Measurements from ENCODE around the gene ZBTB6. TPM values are rescaled to one million over a fixed set of nuclear protein-coding genes. Genes with fewer than 3 reads are reported as not detected.
A peak's percentile ranks its signal among the peaks of the same experiment; 100 is the strongest.

ZBTB6 gene
- total and polyA plus RNA-seq, 2 of the 13 experiments (the other 11 are each of a cell fraction or from before 2014, with no cell fraction given), result 3.7 to 7.1 TPM

DNA sequence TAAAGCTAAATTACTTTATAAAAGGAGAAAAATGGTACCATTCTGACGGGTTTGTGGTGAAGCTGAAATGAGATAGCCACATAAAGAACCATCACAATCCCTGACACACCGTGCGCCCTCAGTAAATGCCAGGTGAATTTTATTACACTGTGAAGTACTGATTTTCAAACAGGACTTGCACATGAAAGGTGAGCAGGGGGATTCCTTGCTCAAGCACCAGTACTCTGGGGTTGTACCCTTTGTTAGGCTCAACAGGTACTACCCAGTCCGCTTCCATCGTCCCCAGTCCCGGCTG lies 27.3 kb upstream of the ZBTB6 start:
- FAIRE-seq, result no peak
- peaks cover 0 to 10% of the 10 kb centered on the region in 2 experiments; a peak in 3 of 5 replicates for H3K36me3 ChIP-seq (replicated peaks in 1 of 2; ENCODE audit: control insufficient read depth in 1 of 2, insufficient read depth in 2 of 2, low read length in 2 of 2)
- in situ Hi-C loops (cut with HindIII; ENCODE audit: extremely low pct_ligation_motif_present, low pct_unique_long_range_greater_than_20kb), result no loop called here
- H3K4me1 ChIP-seq (ENCODE audit: insufficient read depth, low read length), result peaks cover 65% of the 10 kb centered on the region
- no peaks in the 10 kb centered on the region for H3K9me3 ChIP-seq (ENCODE audit: low read length)
- H4K20me1 ChIP-seq (ENCODE audit: insufficient read depth, low read length), result no peaks in the 10 kb centered on the region
- DNase-seq (ENCODE audit: low spot score), result no peak
- no peak; the same call in 1 of the 3 replicates for ATAC-seq
- H3K4me2 ChIP-seq (ENCODE audit: low read depth, low read length), result peak overlapping the region; percentile 82
- peak overlapping the region; percentile 40 to 60 (median 50); a peak in 5 of 6 replicates for H3K4me3 ChIP-seq (replicated peaks in 1 of 3; ENCODE audit: insufficient read depth in 1 of 3, low read depth in 2 of 3, low read length in 3 of 3)
- peaks cover 46% of the 10 kb centered on the region for H3K79me2 ChIP-seq (ENCODE audit: insufficient read depth, low read length)
- H3K27me3 ChIP-seq (ENCODE audit: control insufficient read depth in 1 of 2, insufficient read depth in 2 of 2, low read length in 2 of 2), result peaks cover 0 to 3% of the 10 kb centered on the region in 2 experiments; a peak in 1 of 5 replicates
- 31% methylated on average over 6 of the region's 6 CpGs for WGBS (ENCODE audit: low lambda C conversion rate)
- POLR2A ChIA-PET, result interaction anchor here (0.6 to 5.2 kb wide), 26 partner anchors 8 to 676 kb away, joined by 3 to 107 read pairs (median 4); partner anchors contain the start of genes MRRF, PDCL, RBM18 and RC3H2
- no peak overlapping the region for H2AFZ ChIP-seq (ENCODE audit: low read length)
- CTCF ChIA-PET (ENCODE audit: low intra/inter-chr PET ratio, low total read pairs), result no interaction called here
- peak overlapping the region; percentile 45 for H3K9ac ChIP-seq (ENCODE audit: insufficient read depth, low read depth, low read length)
- intact Hi-C loops (cut with micrococcal nuclease; ENCODE audit: unreplicated experiment), result loop anchor here (10.0 kb wide), 1 partner anchor 54 kb away; no protein-coding TSS in a partner anchor
- no TSS peak for BruUV-seq (replicated peaks)
- H3K27ac ChIP-seq (ENCODE audit: extremely low read length, insufficient read depth, low read length), result peak overlapping the region; percentile 63
- 0 out of 2 replicates have a peak, but pooled peaks have one; percentile 26 for TF ChIP-seq ZNF704 (CRISPR knock-in tag; IDR thresholded peaks at IDR 0.05; ENCODE audit: borderline replicate concordance)
- TF ChIP-seq NFKB2 (CRISPR knock-in tag; IDR thresholded peaks at IDR 0.05; ENCODE audit: borderline replicate concordance), result no peak
- TF ChIP-seq DR1 (CRISPR knock-in tag; IDR thresholded peaks at IDR 0.05), result 0 out of 2 replicates have a peak, but pooled peaks have one; percentile 13
- TF ChIP-seq ZNF101 (CRISPR knock-in tag; IDR thresholded peaks at IDR 0.05; ENCODE audit: borderline replicate concordance, low read depth), result 0 out of 2 replicates have a peak, but pooled peaks have one; percentile 15
- TF ChIP-seq HIVEP1 (CRISPR knock-in tag; IDR thresholded peaks at IDR 0.05), result peak; percentile 41; the same call in 1 of the 2 replicates
- TF ChIP-seq ARNT2 (CRISPR knock-in tag; IDR thresholded peaks at IDR 0.05; ENCODE audit: low read depth), result peak; percentile 11; the same call in 1 of the 2 replicates
- TF ChIP-seq YEATS2 (CRISPR knock-in tag; IDR thresholded peaks at IDR 0.05; ENCODE audit: borderline replicate concordance), result no peak
- no peak for TF ChIP-seq ZFP82 (CRISPR knock-in tag; IDR thresholded peaks at IDR 0.05; ENCODE audit: borderline replicate concordance)
- no peak for TF ChIP-seq ZSCAN21 (CRISPR knock-in tag; IDR thresholded peaks at IDR 0.05; ENCODE audit: borderline replicate concordance)
- 0 out of 2 replicates have a peak, but pooled peaks have one; percentile 13 for TF ChIP-seq ZNF34 (CRISPR knock-in tag; IDR thresholded peaks at IDR 0.05; ENCODE audit: borderline replicate concordance)
- no peak for TF ChIP-seq ZNF543 (CRISPR knock-in tag; IDR thresholded peaks at IDR 0.05)
- TF ChIP-seq, protein P1, sequence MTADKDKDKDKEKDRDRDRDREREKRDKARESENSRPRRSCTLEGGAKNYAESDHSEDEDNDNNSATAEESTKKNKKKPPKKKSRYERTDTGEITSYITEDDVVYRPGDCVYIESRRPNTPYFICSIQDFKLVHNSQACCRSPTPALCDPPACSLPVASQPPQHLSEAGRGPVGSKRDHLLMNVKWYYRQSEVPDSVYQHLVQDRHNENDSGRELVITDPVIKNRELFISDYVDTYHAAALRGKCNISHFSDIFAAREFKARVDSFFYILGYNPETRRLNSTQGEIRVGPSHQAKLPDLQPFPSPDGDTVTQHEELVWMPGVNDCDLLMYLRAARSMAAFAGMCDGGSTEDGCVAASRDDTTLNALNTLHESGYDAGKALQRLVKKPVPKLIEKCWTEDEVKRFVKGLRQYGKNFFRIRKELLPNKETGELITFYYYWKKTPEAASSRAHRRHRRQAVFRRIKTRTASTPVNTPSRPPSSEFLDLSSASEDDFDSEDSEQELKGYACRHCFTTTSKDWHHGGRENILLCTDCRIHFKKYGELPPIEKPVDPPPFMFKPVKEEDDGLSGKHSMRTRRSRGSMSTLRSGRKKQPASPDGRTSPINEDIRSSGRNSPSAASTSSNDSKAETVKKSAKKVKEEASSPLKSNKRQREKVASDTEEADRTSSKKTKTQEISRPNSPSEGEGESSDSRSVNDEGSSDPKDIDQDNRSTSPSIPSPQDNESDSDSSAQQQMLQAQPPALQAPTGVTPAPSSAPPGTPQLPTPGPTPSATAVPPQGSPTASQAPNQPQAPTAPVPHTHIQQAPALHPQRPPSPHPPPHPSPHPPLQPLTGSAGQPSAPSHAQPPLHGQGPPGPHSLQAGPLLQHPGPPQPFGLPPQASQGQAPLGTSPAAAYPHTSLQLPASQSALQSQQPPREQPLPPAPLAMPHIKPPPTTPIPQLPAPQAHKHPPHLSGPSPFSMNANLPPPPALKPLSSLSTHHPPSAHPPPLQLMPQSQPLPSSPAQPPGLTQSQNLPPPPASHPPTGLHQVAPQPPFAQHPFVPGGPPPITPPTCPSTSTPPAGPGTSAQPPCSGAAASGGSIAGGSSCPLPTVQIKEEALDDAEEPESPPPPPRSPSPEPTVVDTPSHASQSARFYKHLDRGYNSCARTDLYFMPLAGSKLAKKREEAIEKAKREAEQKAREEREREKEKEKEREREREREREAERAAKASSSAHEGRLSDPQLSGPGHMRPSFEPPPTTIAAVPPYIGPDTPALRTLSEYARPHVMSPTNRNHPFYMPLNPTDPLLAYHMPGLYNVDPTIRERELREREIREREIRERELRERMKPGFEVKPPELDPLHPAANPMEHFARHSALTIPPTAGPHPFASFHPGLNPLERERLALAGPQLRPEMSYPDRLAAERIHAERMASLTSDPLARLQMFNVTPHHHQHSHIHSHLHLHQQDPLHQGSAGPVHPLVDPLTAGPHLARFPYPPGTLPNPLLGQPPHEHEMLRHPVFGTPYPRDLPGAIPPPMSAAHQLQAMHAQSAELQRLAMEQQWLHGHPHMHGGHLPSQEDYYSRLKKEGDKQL (CRISPR knock-in tag; IDR thresholded peaks at IDR 0.05; ENCODE audit: low read depth), result no peak
- peak; percentile 14; the same call in 1 of the 2 replicates for TF ChIP-seq ARNTL (CRISPR knock-in tag; IDR thresholded peaks at IDR 0.05)
- no peak for TF ChIP-seq ZFP36L2 (CRISPR knock-in tag; IDR thresholded peaks at IDR 0.05)
- TF ChIP-seq ZNF652 (CRISPR knock-in tag; IDR thresholded peaks at IDR 0.05; ENCODE audit: borderline replicate concordance, low read depth), result no peak
- no peak for TF ChIP-seq PPARG (CRISPR knock-in tag; conservative IDR thresholded peaks at IDR 0.05)
- no peak for TF ChIP-seq POLR2AphosphoS2 (IDR thresholded peaks at IDR 0.05; ENCODE audit: low read depth, low read length)
- TF ChIP-seq ZNF589 (CRISPR knock-in tag; conservative IDR thresholded peaks at IDR 0.05), result no peak
- 0 out of 2 replicates have a peak, but pooled peaks have one; percentile 19 for TF ChIP-seq PHF21A (CRISPR knock-in tag; IDR thresholded peaks at IDR 0.05)
- no peak for TF ChIP-seq ZNF263 (CRISPR knock-in tag; IDR thresholded peaks at IDR 0.05)

Measured in HepG2 (cell line).